ENCODE data around the gene FASTKD1.

DNA sequence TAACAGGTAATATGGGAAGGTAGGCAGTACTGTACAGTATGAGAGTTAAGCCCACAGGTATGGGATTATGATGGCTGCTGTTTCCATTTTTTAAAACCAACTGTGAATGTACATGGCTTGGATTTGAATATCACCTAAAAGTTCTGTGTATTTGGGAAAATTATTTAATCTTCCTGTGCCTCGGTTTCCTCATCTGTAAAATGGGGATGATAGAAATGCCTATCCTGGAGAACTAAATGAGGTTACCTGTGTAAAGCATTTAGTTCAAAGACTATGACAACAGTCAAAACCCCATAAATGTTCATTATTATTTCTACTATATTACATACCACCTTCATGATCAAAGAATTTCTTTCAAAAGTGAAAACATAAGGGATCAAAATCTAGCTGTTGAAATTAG, 60.6 kb downstream of the FASTKD1 start:
- TF ChIP-seq POLR2A (IDR thresholded peaks at IDR 0.05) (no peak), CTCF (IDR thresholded peaks at IDR 0.05) (no peak)

Data from ovary (tissue), 3 donors.